HepG2 (cell line): ENCODE results near the gene RAP1GAP2. TPM values are rescaled to one million over a fixed set of nuclear protein-coding genes. Genes with fewer than 3 reads are reported as not detected.

ENCODE experiments used
- HNF4G ChIP-seq, 2 experiments: sonication (generic) in 1 of 2; formaldehyde crosslinking in 1 of 2; IDR thresholded peaks; 2 replicates each; pipeline versions ENCODE4 v1.4.0 to v1.6.1; 2011 to 2020; ENCODE audit warnings: borderline replicate concordance in 2 of 2, low read depth in 2 of 2, mild to moderate bottlenecking in 2 of 2, low read length in 1 of 2, missing genetic modification reagents in 1 of 2, moderate library complexity in 1 of 2
- KLF9 ChIP-seq: IDR thresholded peaks from 2 replicates; pipeline ENCODE4 v1.6.1; 2016; ENCODE audit warnings: low read depth
- MEF2D ChIP-seq: sonication (generic); formaldehyde crosslinking; IDR thresholded peaks from 2 replicates; pipeline ENCODE4 v1.5.1; 2020; ENCODE audit warnings: mild to moderate bottlenecking, missing genetic modification reagents
- NFKBIZ ChIP-seq: IDR thresholded peaks from 2 replicates; pipeline ENCODE4 v1.6.1; 2018; ENCODE audit warnings: missing genetic modification reagents, missing compliant biosample characterization
- NR2F2 ChIP-seq: IDR thresholded peaks from 2 replicates; pipeline ENCODE4 v1.6.1; 2012; ENCODE audit warnings: low read depth, inconsistent platforms, borderline replicate concordance
- ONECUT2 ChIP-seq: sonication (generic); formaldehyde crosslinking; IDR thresholded peaks from 2 replicates; pipeline ENCODE4 v1.4.0; 2020; ENCODE audit warnings: missing genetic modification reagents
- POGZ ChIP-seq: sonication (generic); formaldehyde crosslinking; IDR thresholded peaks from 2 replicates; pipeline ENCODE4 v1.4.0; 2020; ENCODE audit warnings: mild to moderate bottlenecking, missing genetic modification reagents
- SALL2 ChIP-seq: sonication (generic); formaldehyde crosslinking; IDR thresholded peaks from 2 replicates; pipeline ENCODE4 v1.8.1; 2023; ENCODE audit warnings: mild to moderate bottlenecking, missing genetic modification reagents, inconsistent platforms
- SMC3 ChIP-seq: IDR thresholded peaks from 2 replicates; pipeline ENCODE4 v1.6.1; 2011; ENCODE audit warnings: low read length, improper control_type of control experiment
- SRF ChIP-seq: IDR thresholded peaks from 2 replicates; pipeline ENCODE4 v1.6.1; 2011; ENCODE audit warnings: mild to moderate bottlenecking, low read depth, low read length, moderate library complexity
- SRSF4 ChIP-seq: fragments of 200-400 bp; formaldehyde crosslinking; IDR thresholded peaks from one replicate; pipeline ENCODE4 v1.6.1; 2018; ENCODE audit warnings: mild to moderate bottlenecking, low read depth, low read length, moderate library complexity; ENCODE audit not compliant: poor library complexity, severe bottlenecking
- XRCC5 ChIP-seq: fragments of 200-400 bp; formaldehyde crosslinking; optimal IDR thresholded peaks from 2 replicates; pipeline ENCODE3; 2017; ENCODE audit warnings: mild to moderate bottlenecking, low read length
- ZFY ChIP-seq: sonication (generic); formaldehyde crosslinking; IDR thresholded peaks from 2 replicates; pipeline ENCODE4 v1.4.0; 2020; ENCODE audit warnings: missing genetic modification reagents
- ZNF33B ChIP-seq: sonication (generic); formaldehyde crosslinking; IDR thresholded peaks from 2 replicates; pipeline ENCODE4 v1.5.1; 2020; ENCODE audit warnings: mild to moderate bottlenecking, missing genetic modification reagents
- ZNF598 ChIP-seq: sonication (generic); formaldehyde crosslinking; IDR thresholded peaks from 2 replicates; pipeline ENCODE4 v1.5.1; 2020; ENCODE audit warnings: mild to moderate bottlenecking, missing genetic modification reagents, borderline replicate concordance
- ZNF775 ChIP-seq: sonication (generic); formaldehyde crosslinking; IDR thresholded peaks from 2 replicates; pipeline ENCODE4 v1.4.0; 2020; ENCODE audit warnings: missing genetic modification reagents, mild to moderate bottlenecking, moderate library complexity, borderline replicate concordance
- polyA plus RNA-seq, 8 experiments: library from polyadenylated mRNA; depleted of rRNA in 3 of 8; stranded (reverse) in 7 of 8; unstranded in 1 of 8; fragments of >200 nt; fragmentation: Illumina TruSeq in 4 of 8; extraction: Trizol in 4 of 8; gene quantifications; 2 replicates each; pipeline versions ENCODE4 v1.2.1 to v1.2.3, GENCODE V29; 2011 to 2016; ENCODE audit warnings: low read depth in 4 of 8, missing spikeins in 1 of 8, mixed read lengths in 1 of 8; ENCODE audit not compliant: insufficient read depth in 1 of 8
- total RNA-seq, 5 experiments: library from RNA; depleted of rRNA; stranded (reverse); fragments of >200 nt; fragmentation: Illumina TruSeq; extraction: Trizol; gene quantifications; 2 replicates each; pipeline ENCODE4 v1.2.3, GENCODE V29; 2016; ENCODE audit warnings: low read depth in 1 of 5
- TF ChIP-seq, protein P1 (sequence below): sonication (generic); formaldehyde crosslinking; IDR thresholded peaks from 2 replicates; pipeline ENCODE4 v1.5.1; 2020; ENCODE audit warnings: mild to moderate bottlenecking, missing genetic modification reagents
- TF ChIP-seq, protein P2 (sequence below): sonication (generic); formaldehyde crosslinking; IDR thresholded peaks from 2 replicates; pipeline ENCODE4 v1.4.0; 2020; ENCODE audit warnings: mild to moderate bottlenecking, missing genetic modification reagents, borderline replicate concordance
- TF ChIP-seq, protein P3 (sequence below): sonication (generic); formaldehyde crosslinking; IDR thresholded peaks from 2 replicates; pipeline ENCODE4 v1.9.0; 2021; ENCODE audit warnings: missing genetic modification reagents, borderline replicate concordance
- TF ChIP-seq, protein P4 (sequence below): sonication (generic); formaldehyde crosslinking; IDR thresholded peaks from 2 replicates; pipeline ENCODE4 v1.4.0; 2020; ENCODE audit warnings: mild to moderate bottlenecking, missing genetic modification reagents

The RAP1GAP2 gene
- total and polyA plus RNA-seq, 2 of the 13 experiments (the other 11 are each of a cell fraction or from before 2014, with no cell fraction given) = 10.9 to 12.0 TPM

DNA sequence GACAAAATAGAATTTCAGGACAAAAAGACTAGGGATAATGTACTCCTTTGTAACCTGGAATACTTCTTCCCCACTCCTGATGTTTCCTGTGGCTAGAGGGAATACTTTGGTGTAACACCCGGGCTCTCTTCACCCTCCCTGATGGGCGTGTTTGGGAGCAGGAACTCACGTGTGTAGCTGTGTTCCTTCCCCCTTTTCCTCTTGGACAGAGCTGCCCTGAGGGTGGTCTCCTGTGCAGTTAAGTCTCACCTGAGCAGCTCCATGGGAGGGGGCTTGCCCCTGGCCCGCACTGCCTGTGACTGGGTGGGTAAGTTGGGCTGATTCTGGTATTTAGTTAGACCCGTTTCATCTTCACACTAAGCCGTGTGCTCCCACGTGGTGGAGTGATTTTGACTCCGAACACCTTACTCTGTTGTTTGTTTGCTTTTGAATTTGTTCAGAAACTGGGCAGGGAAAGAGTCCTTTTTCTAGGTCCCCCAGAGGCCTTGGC, 179.3 kb downstream of the RAP1GAP2 start (continued):
- TF ChIP-seq, protein P1, sequence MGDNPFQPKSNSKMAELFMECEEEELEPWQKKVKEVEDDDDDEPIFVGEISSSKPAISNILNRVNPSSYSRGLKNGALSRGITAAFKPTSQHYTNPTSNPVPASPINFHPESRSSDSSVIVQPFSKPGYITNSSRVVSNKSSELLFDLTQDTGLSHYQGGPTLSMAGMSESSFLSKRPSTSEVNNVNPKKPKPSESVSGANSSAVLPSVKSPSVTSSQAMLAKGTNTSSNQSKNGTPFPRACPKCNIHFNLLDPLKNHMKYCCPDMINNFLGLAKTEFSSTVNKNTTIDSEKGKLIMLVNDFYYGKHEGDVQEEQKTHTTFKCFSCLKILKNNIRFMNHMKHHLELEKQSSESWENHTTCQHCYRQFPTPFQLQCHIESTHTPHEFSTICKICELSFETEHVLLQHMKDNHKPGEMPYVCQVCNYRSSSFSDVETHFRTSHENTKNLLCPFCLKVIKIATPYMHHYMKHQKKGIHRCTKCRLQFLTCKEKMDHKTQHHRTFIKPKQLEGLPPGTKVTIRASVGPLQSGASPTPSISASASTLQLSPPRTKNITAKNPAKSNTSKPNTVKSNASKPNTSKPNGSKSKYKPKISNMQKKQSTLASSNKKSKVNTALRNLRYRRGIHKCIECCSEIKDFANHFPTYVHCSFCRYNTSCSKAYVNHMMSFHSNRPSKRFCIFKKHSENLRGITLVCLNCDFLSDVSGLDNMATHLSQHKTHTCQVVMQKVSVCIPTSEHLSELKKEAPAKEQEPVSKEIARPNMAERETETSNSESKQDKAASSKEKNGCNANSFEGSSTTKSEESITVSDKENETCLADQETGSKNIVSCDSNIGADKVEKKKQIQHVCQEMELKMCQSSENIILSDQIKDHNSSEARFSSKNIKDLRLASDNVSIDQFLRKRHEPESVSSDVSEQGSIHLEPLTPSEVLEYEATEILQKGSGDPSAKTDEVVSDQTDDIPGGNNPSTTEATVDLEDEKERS = no peak
- TF ChIP-seq, protein P2, sequence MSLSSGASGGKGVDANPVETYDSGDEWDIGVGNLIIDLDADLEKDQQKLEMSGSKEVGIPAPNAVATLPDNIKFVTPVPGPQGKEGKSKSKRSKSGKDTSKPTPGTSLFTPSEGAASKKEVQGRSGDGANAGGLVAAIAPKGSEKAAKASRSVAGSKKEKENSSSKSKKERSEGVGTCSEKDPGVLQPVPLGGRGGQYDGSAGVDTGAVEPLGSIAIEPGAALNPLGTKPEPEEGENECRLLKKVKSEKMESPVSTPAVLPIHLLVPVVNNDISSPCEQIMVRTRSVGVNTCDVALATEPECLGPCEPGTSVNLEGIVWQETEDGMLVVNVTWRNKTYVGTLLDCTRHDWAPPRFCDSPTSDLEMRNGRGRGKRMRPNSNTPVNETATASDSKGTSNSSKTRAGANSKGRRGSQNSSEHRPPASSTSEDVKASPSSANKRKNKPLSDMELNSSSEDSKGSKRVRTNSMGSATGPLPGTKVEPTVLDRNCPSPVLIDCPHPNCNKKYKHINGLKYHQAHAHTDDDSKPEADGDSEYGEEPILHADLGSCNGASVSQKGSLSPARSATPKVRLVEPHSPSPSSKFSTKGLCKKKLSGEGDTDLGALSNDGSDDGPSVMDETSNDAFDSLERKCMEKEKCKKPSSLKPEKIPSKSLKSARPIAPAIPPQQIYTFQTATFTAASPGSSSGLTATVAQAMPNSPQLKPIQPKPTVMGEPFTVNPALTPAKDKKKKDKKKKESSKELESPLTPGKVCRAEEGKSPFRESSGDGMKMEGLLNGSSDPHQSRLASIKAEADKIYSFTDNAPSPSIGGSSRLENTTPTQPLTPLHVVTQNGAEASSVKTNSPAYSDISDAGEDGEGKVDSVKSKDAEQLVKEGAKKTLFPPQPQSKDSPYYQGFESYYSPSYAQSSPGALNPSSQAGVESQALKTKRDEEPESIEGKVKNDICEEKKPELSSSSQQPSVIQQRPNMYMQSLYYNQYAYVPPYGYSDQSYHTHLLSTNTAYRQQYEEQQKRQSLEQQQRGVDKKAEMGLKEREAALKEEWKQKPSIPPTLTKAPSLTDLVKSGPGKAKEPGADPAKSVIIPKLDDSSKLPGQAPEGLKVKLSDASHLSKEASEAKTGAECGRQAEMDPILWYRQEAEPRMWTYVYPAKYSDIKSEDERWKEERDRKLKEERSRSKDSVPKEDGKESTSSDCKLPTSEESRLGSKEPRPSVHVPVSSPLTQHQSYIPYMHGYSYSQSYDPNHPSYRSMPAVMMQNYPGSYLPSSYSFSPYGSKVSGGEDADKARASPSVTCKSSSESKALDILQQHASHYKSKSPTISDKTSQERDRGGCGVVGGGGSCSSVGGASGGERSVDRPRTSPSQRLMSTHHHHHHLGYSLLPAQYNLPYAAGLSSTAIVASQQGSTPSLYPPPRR (CRISPR knock-in tag) = peak; percentile 33; the same call in 1 of the 2 replicates
- TF ChIP-seq ZNF775 (CRISPR knock-in tag) = no peak
- TF ChIP-seq ZFY (CRISPR knock-in tag) = peak; percentile 62
- no peak for TF ChIP-seq SRSF4
- TF ChIP-seq, protein P3, sequence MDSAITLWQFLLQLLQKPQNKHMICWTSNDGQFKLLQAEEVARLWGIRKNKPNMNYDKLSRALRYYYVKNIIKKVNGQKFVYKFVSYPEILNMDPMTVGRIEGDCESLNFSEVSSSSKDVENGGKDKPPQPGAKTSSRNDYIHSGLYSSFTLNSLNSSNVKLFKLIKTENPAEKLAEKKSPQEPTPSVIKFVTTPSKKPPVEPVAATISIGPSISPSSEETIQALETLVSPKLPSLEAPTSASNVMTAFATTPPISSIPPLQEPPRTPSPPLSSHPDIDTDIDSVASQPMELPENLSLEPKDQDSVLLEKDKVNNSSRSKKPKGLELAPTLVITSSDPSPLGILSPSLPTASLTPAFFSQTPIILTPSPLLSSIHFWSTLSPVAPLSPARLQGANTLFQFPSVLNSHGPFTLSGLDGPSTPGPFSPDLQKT (CRISPR knock-in tag) = no peak
- peak; percentile 69; the same call in 1 of the 2 replicates for TF ChIP-seq SALL2 (CRISPR knock-in tag)
- TF ChIP-seq HNF4G (IDR thresholded peaks at IDR 0.05; ENCODE audit: borderline replicate concordance, low read depth, low read length) = no peak
- 0 out of 2 replicates have a peak, but pooled peaks have one; percentile 38 for TF ChIP-seq HNF4G (CRISPR knock-in tag; IDR thresholded peaks at IDR 0.05; ENCODE audit: borderline replicate concordance, low read depth)
- peak; percentile 52; the same call in 1 of the 2 replicates for TF ChIP-seq MEF2D (CRISPR knock-in tag)
- TF ChIP-seq POGZ (CRISPR knock-in tag) = peak; percentile 40; the same call in 1 of the 2 replicates
- TF ChIP-seq ZNF598 = no peak; the same call in 1 of the 2 replicates
- TF ChIP-seq ONECUT2 (CRISPR knock-in tag) = peak; percentile 38; the same call in 1 of the 2 replicates
- TF ChIP-seq NR2F2 = no peak
- TF ChIP-seq KLF9 = peak; percentile 44; the same call in 1 of the 2 replicates
- TF ChIP-seq SRF = peak; percentile 67; the same call in 1 of the 2 replicates
- TF ChIP-seq SMC3 = no peak
- TF ChIP-seq NFKBIZ (CRISPR knock-in tag) = peak; percentile 52; the same call in 1 of the 2 replicates
- TF ChIP-seq, protein P4, sequence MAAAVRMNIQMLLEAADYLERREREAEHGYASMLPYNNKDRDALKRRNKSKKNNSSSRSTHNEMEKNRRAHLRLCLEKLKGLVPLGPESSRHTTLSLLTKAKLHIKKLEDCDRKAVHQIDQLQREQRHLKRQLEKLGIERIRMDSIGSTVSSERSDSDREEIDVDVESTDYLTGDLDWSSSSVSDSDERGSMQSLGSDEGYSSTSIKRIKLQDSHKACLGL (CRISPR knock-in tag) = peak; percentile 53; the same call in 1 of the 2 replicates
- 0 out of 2 replicates have a peak, but pooled peaks have one; percentile 19 for TF ChIP-seq ZNF33B (CRISPR knock-in tag)
- peak; percentile 76 for TF ChIP-seq XRCC5
